Stimulated activated CD4-positive, alpha-beta T cell treated with anti-CD3 and anti-CD28 coated beads, Interleukin-15, amount 100 ng/mL, for 1 hour (primary cell): Measurements from ENCODE around the gene TMEM63A.
"Not testable (repeated sequence)": the region's sequence is repeated elsewhere in the genome, so short reads cannot be mapped to it uniquely, and the experiment has no call there.

Experiments
- DNase-seq, 2 donors: peaks; one replicate each; pipeline ENCODE4 v3.0.0-alpha.2; 2020; ENCODE audit warnings: low read depth in 1 of 2, low spot score in 1 of 2

The TMEM63A gene

DNA sequence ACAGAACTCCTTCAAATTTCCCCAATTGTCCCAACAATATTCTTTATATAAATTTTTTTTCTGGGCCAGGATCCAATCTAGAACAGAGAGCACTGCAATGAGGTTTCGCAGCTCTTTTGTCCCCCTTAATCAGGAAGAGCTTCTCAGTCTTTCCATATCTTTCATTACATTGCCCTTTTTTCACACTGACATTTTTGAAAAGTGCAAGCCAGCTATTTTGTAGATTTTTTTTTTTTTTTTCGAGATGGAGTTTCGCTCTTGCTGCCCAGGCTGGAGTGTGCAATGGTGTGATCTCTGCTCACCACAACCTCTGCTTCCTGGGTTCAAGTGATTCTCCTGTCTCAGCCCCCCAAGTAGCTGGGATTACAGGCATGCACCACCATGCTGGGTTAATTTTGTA lies 75.4 kb downstream of the TMEM63A start:
- not testable (repeated sequence) for DNase-seq

DNA sequence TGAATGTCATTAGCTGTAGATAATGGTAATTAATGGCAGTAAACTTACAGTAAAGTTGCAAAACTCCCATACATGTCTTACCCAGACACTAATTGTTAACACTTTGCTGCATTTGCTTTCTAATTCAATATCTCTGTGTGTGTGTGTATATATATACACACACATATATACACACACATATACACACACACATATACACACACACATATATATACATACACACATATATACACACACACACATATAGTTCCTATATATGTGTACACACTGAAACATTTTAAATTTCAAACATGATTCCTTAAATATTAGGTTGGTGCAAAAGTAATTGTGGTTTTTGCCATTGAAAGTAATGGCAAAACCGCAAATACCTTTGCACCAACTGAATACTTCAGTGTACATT lies 75.9 kb downstream of the TMEM63A start:
- no peak for DNase-seq

DNA sequence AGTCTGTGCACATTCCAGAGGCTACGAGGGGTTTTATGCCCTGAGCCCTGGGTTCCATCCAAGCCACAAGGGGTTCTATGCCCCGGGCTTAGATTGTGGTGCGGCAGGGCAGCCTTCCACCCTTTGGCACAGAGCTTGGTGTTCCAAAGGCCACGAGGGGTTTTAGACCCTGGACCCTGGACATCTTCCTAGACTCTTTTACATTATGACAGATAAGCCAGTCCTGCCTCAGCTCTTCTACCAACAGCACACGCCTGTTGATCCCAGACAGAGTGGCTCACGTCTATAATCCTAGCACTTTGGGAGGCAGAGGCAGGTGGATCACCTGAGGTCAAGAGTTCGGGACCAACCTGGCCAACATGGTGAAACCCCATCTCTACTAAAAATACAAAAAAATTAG lies 81.0 kb downstream of the TMEM63A start:
- not testable (repeated sequence) for DNase-seq

DNA sequence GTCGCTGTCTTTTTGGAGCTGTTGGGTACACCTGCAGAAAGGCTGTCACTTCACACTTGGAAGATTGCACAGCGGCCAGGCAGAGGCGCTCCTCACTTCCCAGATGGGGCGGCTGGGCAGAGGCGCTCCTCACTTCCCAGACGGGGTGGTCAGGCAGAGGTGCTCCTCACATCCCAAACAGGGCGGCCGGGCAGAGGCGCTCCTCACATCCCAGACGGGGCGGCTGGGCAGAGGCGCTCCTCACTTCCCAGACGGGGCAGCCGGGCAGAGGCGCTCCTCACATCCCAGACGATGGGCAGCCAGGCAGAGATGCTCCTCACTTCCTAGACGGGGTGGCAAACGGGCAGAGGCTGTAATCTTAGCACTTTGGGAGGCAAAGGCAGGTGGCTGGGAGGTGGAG lies 86.1 kb downstream of the TMEM63A start:
- DNase-seq, result not testable (repeated sequence)
